ENCODE data around the gene EPS8L2. TPM values are rescaled to one million over a fixed set of nuclear protein-coding genes. Genes with fewer than 3 reads are reported as not detected.

Gene EPS8L2
- total RNA-seq, 1 experiment from 2014 or later: not detected

DNA sequence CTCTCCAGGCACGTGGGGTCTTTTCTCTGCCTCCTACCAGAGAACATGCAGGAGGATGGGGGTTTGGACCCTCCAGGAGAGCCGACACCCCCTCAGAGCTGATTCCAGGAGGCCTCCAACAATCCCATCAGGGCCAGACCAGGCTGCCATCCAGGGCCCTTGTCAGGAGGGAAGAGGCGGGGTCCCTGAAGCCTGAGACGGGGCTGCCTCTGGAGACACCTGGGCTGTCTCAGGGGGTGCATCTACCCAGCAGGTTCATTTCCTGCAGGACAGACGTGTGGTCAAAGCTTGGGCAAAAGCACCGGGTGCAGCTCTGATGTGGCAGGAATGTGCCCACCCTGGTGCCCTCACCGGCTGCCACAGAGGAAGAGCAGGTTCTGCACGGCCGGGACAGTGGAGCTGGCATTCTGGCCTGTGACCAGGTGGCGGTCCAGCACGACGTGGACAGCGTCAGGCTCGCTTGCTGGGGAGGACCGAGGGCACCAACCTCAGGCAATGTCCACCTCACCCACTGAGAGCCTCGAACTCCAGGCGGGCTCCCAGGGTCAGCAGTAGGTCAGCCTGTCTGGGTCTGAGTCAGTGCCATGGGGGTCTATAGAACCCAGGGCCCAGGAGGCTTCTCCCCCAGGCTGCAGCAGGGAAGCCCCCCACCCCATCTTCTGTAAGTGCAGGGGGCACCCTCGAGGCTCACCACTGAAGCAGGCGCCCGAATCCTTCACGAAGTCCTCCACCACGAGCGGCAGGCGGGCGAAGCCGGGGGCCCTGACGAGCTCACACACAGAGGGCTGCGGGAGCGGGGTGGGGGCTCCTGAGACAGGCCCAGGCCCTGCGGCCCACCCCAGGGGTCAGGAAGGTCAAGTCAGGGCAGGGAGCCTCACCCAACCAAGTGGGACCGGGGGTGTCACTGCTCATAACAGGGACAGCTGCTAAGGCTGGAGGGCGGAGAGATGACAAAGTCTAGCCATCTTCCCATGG lies 64.9 kb downstream of the EPS8L2 start:
- Histone ChIP-seq H3K4me3 (no peak overlapping the region), H3K36me3 (peaks cover 14% of the 10 kb centered on the region)
- peak in 1 of 2 experiments; percentile 26 for DNase-seq (ENCODE audit: low read depth in 1 of 2, low spot score in 2 of 2)

DNA sequence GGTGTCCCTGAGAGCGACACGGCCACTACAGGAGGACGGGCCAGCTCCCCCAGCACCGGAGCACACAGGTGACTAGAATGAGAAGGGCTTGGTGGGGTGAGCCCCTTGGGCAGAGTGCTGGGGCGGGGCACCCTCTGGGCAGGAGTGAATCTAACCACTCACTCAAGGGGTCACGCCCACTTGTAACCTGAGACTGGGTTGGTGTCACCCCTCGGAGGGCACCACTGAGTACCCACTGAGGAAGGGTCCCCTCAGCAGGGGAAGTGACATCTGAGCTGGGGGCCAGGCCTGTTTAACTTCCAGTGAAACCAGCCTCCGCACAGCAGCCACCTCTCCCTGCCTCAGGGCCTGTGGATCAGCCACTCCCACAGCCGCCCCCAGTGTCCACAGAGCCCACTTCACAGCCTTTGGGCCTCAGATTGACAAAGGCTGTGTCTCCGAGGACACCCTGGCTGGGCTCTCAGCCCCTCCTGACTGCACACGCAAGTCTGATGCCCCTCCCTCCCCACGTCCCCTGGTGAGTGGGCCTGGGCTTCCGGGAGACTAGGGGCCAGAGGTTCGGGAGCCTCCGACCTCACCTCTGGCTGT lies 65.7 kb downstream of the EPS8L2 start:
- Histone ChIP-seq H3K9me3 (replicated peaks) (no peaks in the 10 kb centered on the region), H3K36me3 (peaks cover 12% of the 10 kb centered on the region), H3K4me1 (replicated peaks) (0 out of 2 replicates have a peak, but pooled peaks cover 4% of the 10 kb centered on the region), H3K27me3 (replicated peaks) (no peaks in the 10 kb centered on the region), H3K27ac (no peak overlapping the region), H3K4me3 (no peak overlapping the region)
- DNase-seq (ENCODE audit: low read depth in 1 of 2, low spot score in 2 of 2): peak in 1 of 2 experiments; percentile 28

More for the DNA sequence above, 64.9 kb downstream of the EPS8L2 start:
- Histone ChIP-seq H3K4me1 (replicated peaks) (0 out of 2 replicates have a peak, but pooled peaks cover 4% of the 10 kb centered on the region), H3K27ac (no peak overlapping the region), H3K9me3 (replicated peaks) (no peaks in the 10 kb centered on the region), H3K27me3 (replicated peaks) (no peaks in the 10 kb centered on the region)

DNA sequence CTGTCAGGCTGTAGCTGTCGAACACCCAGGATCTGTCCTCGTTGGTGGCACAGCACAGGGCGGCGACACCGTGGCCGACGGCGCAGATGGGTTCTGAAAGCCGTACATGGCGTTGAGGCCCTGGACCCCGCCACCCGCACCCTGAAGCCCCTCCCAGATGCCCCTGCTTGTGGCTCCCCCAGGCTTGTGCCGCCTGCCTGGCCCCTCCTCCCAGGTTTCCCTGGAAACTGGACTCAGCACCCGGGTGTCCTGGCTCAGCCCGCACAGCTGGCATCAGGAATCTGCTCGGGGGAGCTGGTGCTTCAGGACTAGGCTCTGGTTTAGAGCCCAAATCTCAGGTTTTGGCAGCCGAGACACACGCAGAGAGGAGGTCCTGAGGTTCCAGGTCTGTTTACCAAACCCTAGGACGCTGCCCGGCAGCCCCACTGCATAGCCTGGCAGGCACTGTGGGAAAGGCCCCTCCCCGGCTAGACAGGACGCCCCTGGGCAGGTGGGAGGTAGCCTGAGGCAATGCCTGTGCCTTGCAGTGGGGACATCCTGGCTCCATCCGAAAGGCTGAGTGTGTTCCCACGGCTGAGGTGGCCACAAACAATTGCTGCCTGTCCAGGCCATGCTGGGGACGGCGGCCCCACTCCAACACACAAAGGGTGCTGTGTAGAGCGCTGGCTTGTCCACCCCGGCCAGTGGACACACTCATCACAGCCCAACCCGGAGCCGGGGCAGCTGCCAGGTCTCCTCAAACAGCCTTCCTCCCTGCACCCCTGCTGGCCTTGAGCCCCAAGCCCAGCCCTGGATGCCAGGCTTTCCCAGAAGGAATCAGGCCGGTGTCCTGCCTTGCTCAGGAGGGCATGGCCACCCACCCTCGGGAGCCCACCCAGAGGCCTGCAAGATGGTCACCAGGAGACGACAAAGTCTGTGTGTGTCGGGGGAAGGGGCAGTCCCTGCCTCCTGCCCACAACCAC lies 66.7 kb downstream of the EPS8L2 start:
- DNase-seq (ENCODE audit: low read depth in 1 of 2, low spot score in 2 of 2): peak in 1 of 2 experiments; percentile 25
- Histone ChIP-seq H3K4me1 (replicated peaks) (0 out of 2 replicates have a peak, but pooled peaks cover 4% of the 10 kb centered on the region), H3K27me3 (replicated peaks) (no peaks in the 10 kb centered on the region), H3K9me3 (replicated peaks) (no peaks in the 10 kb centered on the region), H3K27ac (no peak overlapping the region), H3K36me3 (peaks cover 12% of the 10 kb centered on the region), H3K4me3 (no peak overlapping the region)

DNA sequence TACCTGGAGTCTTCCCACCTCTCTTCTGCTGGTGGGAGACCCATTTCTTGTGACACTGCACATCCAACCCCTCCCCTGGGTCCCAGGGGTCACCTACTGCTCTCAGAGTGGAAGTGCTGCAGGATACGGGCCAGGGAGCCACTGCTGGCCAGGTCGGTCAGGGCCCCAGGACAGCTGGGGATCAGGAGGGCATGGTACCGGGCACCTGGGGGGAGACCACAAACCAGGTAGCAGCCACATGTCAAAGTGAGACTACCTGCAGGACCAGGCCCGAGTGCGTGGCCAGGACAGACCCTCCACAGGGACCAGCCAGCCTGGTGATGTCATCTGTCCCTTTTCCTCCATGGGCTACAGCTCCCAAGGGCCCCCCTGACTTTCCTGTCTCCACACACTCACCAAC lies 67.4 kb downstream of the EPS8L2 start:
- no peak overlapping the region for H3K4me3 ChIP-seq
- H3K9me3 ChIP-seq (replicated peaks): no peaks in the 10 kb centered on the region
- no peak for DNase-seq (ENCODE audit: low read depth in 1 of 2, low spot score in 2 of 2)
- no peak overlapping the region for H3K27ac ChIP-seq
- peaks cover 12% of the 10 kb centered on the region for H3K36me3 ChIP-seq
- H3K4me1 ChIP-seq (replicated peaks): peaks cover 8% of the 10 kb centered on the region
- no peaks in the 10 kb centered on the region for H3K27me3 ChIP-seq (replicated peaks)

DNA sequence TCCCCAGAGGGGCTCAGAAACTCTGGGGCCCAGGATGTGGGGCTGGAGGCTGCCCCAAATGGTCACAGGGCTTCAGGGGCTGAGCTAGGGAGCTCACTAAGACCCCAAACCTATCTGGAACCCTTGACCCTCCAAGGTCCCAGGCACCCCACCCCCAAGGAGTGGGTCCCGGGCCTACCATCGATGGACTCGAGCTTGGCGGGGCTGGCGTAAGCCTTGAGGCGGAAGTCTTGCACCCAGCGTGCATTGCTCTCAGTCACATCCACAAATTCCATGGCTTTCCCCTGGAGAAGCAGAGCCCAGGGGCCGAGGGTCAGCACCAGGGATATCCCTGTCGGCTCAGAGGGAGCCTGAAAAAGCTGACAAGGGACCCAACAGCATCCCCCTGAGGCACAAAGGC lies 67.8 kb downstream of the EPS8L2 start:
- no peak for DNase-seq (ENCODE audit: low read depth in 1 of 2, low spot score in 2 of 2)
- H3K27ac ChIP-seq: no peak overlapping the region
- peaks cover 12% of the 10 kb centered on the region for H3K36me3 ChIP-seq
- no peaks in the 10 kb centered on the region for H3K9me3 ChIP-seq (replicated peaks)
- peaks cover 9% of the 10 kb centered on the region for H3K4me1 ChIP-seq (replicated peaks)
- no peak overlapping the region for H3K4me3 ChIP-seq
- no peaks in the 10 kb centered on the region for H3K27me3 ChIP-seq (replicated peaks)

DNA sequence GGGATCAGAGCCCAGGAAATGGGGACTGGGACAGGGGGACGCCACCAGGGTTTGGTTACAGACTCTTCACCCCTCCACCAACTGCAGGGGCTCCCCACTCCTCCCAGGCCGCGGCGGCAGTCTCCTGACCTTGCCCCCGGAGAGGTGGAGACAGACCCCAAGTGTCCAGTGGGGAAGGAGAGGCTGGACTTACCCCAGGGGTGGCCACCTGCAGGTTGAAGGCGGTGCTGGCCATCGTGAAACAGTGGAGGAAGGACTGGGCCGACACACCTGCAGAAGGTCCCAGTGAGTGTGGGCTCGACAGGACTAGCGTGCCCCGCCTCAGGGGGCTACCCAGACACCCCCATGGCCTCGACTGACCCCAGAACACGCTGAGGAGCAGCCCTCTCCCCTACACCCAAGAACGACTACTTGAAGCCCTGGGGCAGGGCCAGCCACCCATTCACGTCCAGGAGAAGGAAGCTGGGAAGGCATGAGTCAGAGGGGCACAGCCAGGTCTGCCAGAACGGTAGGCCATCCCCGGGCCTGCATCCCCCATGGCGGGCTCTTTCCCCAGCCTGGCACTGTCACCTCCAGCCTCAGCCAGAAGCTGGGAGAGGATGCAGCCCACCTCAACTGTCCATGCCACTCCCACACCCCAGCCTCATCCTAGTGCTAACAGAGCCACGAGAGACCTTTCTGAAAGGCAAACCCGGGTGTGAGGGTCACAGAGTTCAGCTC lies 69.0 kb downstream of the EPS8L2 start:
- no peak overlapping the region for H3K4me3 ChIP-seq
- H3K27ac ChIP-seq: no peak overlapping the region
- H3K36me3 ChIP-seq: peaks cover 15% of the 10 kb centered on the region
- DNase-seq (ENCODE audit: low read depth in 1 of 2, low spot score in 2 of 2): peak in 1 of 2 experiments; percentile 37
- no peaks in the 10 kb centered on the region for H3K27me3 ChIP-seq (replicated peaks)
- H3K9me3 ChIP-seq (replicated peaks): no peaks in the 10 kb centered on the region
- peaks cover 9% of the 10 kb centered on the region for H3K4me1 ChIP-seq (replicated peaks)

DNA sequence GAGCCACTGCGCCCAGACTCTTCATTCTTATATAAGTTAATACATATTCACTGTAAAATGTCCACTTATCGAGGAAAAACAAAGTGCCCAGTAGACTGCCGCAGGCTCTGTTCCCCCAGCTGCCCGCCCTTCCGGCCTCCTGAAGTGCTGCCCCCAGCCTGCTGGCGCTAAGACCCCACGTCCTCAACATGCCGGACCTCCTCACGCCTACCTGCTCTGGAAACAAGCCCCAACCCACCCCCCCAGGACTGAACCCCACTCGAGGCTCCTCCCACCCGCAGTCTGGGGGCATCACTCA lies 70.2 kb downstream of the EPS8L2 start:
- Histone ChIP-seq H3K36me3 (peaks cover 6% of the 10 kb centered on the region), H3K9me3 (replicated peaks) (no peaks in the 10 kb centered on the region), H3K27me3 (replicated peaks) (no peaks in the 10 kb centered on the region), H3K4me3 (peak overlapping the region; percentile 87), H3K4me1 (replicated peaks) (peaks cover 9% of the 10 kb centered on the region), H3K27ac (no peak overlapping the region)
- no peak for DNase-seq (ENCODE audit: low read depth in 1 of 2, low spot score in 2 of 2)

DNA sequence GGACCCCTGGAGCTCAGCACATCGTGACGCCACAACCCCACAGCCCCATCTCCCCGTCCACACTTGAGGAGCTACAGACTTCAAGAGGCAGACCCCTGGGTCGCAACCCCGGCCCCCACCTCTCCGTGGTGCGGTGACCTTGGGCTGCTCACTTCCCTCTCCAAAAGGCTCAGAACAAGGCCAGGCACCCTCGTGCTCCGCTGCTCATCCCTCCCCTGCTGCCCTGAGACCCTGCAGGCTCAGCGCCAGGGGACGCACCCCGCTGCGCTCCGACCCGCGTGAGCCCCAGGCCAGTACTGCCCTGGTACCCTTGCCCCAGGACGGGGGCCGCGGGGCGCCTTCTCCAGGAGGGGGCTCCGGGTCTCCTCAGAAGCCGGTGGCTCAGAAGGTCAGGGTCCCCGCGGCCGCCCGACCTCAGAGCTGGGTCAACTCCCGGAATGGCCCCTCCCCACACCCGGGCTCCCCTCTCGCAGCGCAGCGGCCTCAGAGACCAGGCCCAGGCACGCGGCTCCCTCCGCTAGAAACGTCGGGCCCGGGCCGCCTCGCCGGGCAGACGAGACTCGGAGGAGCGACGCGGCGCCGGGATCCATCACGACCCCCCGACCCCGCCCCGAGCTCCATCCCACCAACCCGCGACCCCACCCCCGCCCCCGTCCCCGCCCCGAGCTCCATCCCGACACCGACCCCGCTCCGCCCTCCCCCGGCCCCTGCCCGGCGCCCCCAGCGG lies 70.7 kb downstream of the EPS8L2 start:
- no peak for DNase-seq (ENCODE audit: low read depth in 1 of 2, low spot score in 2 of 2)
- Histone ChIP-seq H3K4me3 (peak overlapping the region; percentile 87), H3K27me3 (replicated peaks) (no peaks in the 10 kb centered on the region), H3K9me3 (replicated peaks) (no peaks in the 10 kb centered on the region), H3K36me3 (peaks cover 6% of the 10 kb centered on the region), H3K4me1 (replicated peaks) (peaks cover 9% of the 10 kb centered on the region), H3K27ac (peak overlapping the region; percentile 68)

Other genes starting within 250 kb of the EPS8L2 start
- 121 and 137 TPM in 2 replicates for gene RNH1, start 199.0 kb upstream of the EPS8L2 start, total RNA-seq (2014; rRNA removed; shearing (Covaris generic))
- gene HRAS, start 170.7 kb upstream of the EPS8L2 start, total RNA-seq (2014; rRNA removed; shearing (Covaris generic)): 47.3 and 52.3 TPM in 2 replicates
- 0.05 TPM in 1 of 2 replicates, not detected in the other for gene LRRC56, start 168.7 kb upstream of the EPS8L2 start, total RNA-seq (2014; rRNA removed; shearing (Covaris generic))
- gene LMNTD2, start 145.5 kb upstream of the EPS8L2 start, total RNA-seq (2014; rRNA removed; shearing (Covaris generic)): 0.18 TPM in 1 of 2 replicates, not detected in the other
- gene RASSF7, start 145.3 kb upstream of the EPS8L2 start, total RNA-seq (2014; rRNA removed; shearing (Covaris generic)): 13.8 and 16.4 TPM in 2 replicates
- gene PHRF1, start 129.8 kb upstream of the EPS8L2 start, total RNA-seq (2014; rRNA removed; shearing (Covaris generic)): 15.8 and 21.7 TPM in 2 replicates
- 4.3 and 5.9 TPM in 2 replicates for gene IRF7, start 90.3 kb upstream of the EPS8L2 start, total RNA-seq (2014; rRNA removed; shearing (Covaris generic))
- not detected in 2 replicates for gene CDHR5, start 81.3 kb upstream of the EPS8L2 start, total RNA-seq (2014; rRNA removed; shearing (Covaris generic))
- not detected in 2 replicates for gene SCT, start 79.0 kb upstream of the EPS8L2 start, total RNA-seq (2014; rRNA removed; shearing (Covaris generic))
- not detected in 2 replicates for gene DRD4, start 69.0 kb upstream of the EPS8L2 start, total RNA-seq (2014; rRNA removed; shearing (Covaris generic))
- gene DEAF1, start 11.0 kb upstream of the EPS8L2 start, total RNA-seq (2014; rRNA removed; shearing (Covaris generic)): 4.4 and 8.0 TPM in 2 replicates
- 16.0 and 16.7 TPM in 2 replicates for gene TMEM80, start 10.4 kb upstream of the EPS8L2 start, total RNA-seq (2014; rRNA removed; shearing (Covaris generic))
- 159 and 302 TPM in 2 replicates for gene TALDO1, start 41.2 kb downstream of the EPS8L2 start, total RNA-seq (2014; rRNA removed; shearing (Covaris generic))
- 7.0 and 12.4 TPM in 2 replicates for gene GATD1, start 71.3 kb downstream of the EPS8L2 start, total RNA-seq (2014; rRNA removed; shearing (Covaris generic))
- 0.21 and 0.88 TPM in 2 replicates for gene CEND1, start 83.9 kb downstream of the EPS8L2 start, total RNA-seq (2014; rRNA removed; shearing (Covaris generic))
- 5.1 and 11.1 TPM in 2 replicates for gene SLC25A22, start 92.0 kb downstream of the EPS8L2 start, total RNA-seq (2014; rRNA removed; shearing (Covaris generic))
- gene PIDD1, start 99.0 kb downstream of the EPS8L2 start, total RNA-seq (2014; rRNA removed; shearing (Covaris generic)): 2.1 and 2.4 TPM in 2 replicates
- gene RPLP2, start 103.7 kb downstream of the EPS8L2 start, total RNA-seq (2014; rRNA removed; shearing (Covaris generic)): 504 and 706 TPM in 2 replicates
- gene PNPLA2, start 112.7 kb downstream of the EPS8L2 start, total RNA-seq (2014; rRNA removed; shearing (Covaris generic)): 5.0 and 9.8 TPM in 2 replicates
- not detected in 2 replicates for gene CRACR2B, start 121.7 kb downstream of the EPS8L2 start, total RNA-seq (2014; rRNA removed; shearing (Covaris generic))
- 123 and 179 TPM in 2 replicates for gene CD151, start 126.7 kb downstream of the EPS8L2 start, total RNA-seq (2014; rRNA removed; shearing (Covaris generic))
- gene POLR2L, start 136.3 kb downstream of the EPS8L2 start, total RNA-seq (2014; rRNA removed; shearing (Covaris generic)): 75.8 and 144 TPM in 2 replicates
- gene TSPAN4, start 136.6 kb downstream of the EPS8L2 start, total RNA-seq (2014; rRNA removed; shearing (Covaris generic)): 62.5 and 118 TPM in 2 replicates
- gene CHID1, start 204.6 kb downstream of the EPS8L2 start, total RNA-seq (2014; rRNA removed; shearing (Covaris generic)): 17.7 and 22.1 TPM in 2 replicates
- 15.6 and 17.7 TPM in 2 replicates for gene AP2A2, start 219.6 kb downstream of the EPS8L2 start, total RNA-seq (2014; rRNA removed; shearing (Covaris generic))

Data from SJSA1 (cell line).